Uterus (tissue), 4 donors: ENCODE results near the gene TSC2. TPM values are rescaled to one million over a fixed set of nuclear protein-coding genes. Genes with fewer than 3 reads are reported as not detected.

Experiments used
- DNase-seq, 2 donors: peaks; one replicate each; pipeline ENCODE4 v3.0.0-alpha.2; 2019 to 2020
- H3K27ac ChIP-seq, 2 donors: fragments of 200-600 bp; sonication (generic); 1 replicate in 1 of 2; 2 replicates in 1 of 2; pipeline ENCODE4 v1.5.1; 2016 to 2018
- H3K27me3 ChIP-seq, 2 donors: fragments of 200-600 bp; sonication (generic); one replicate each; pipeline ENCODE4 v1.5.1; 2018 to 2019; ENCODE audit warnings: control low read depth in 1 of 2
- H3K36me3 ChIP-seq, 2 donors: fragments of 200-600 bp; sonication (generic); one replicate each; pipeline ENCODE4 v1.5.1; 2019; ENCODE audit warnings: control low read depth in 1 of 2
- H3K4me1 ChIP-seq, 2 donors: fragments of 200-600 bp; sonication (generic); one replicate each; pipeline ENCODE4 v1.5.1; 2018 to 2019; ENCODE audit warnings: control low read depth in 1 of 2
- H3K4me3 ChIP-seq, 2 donors: fragments of 200-600 bp; sonication (generic); 1 replicate in 1 of 2; 2 replicates in 1 of 2; pipeline ENCODE4 v1.5.1; 2018 to 2019; ENCODE audit warnings: mild to moderate bottlenecking in 1 of 2
- H3K9me3 ChIP-seq, 2 donors: fragments of 200-600 bp; sonication (generic); one replicate each; pipeline ENCODE4 v1.5.1; 2019; ENCODE audit warnings: control low read depth in 1 of 2
- CTCF ChIP-seq, 4 experiments: fragments of 200-600 bp in 2 of 4; fragments of 450-650 bp in 2 of 4; sonication (generic) in 2 of 4; IDR thresholded peaks; one replicate each; pipeline ENCODE4 v1.5.1; 2016 to 2019; ENCODE audit warnings: antibody characterized with exemption in 4 of 4, mild to moderate bottlenecking in 2 of 4, moderate library complexity in 1 of 4
- POLR2A ChIP-seq, 2 donors: fragments of 450-650 bp; IDR thresholded peaks; one replicate each; pipeline ENCODE4 v1.6.1; 2016; ENCODE audit warnings: antibody characterized with exemption in 2 of 2, mild to moderate bottlenecking in 1 of 2, moderate library complexity in 1 of 2
- intact Hi-C: fragments of 100-400 bp; cut with DNase I; formaldehyde crosslinking; loops from one replicate; pipeline ENCODE4 v1.15.1; 2023; ENCODE audit warnings: low total_unique reads
- total RNA-seq, 4 donors: library from RNA; depleted of rRNA in 3 of 4; stranded (reverse); fragments of >200 nt in 3 of 4; gene quantifications; one replicate each; pipeline versions ENCODE4 v1.1.0 to v1.2.4, GENCODE V29; 2014 to 2023
- donor health status: DM: yes; HTN: yes; CAD: no.

The TSC2 gene
- total RNA-seq, 4 donors from 2014 or later: 53.8 to 347 (median 131) TPM

- Histone ChIP-seq H3K9me3 (no peaks in the 10 kb centered on the region), H3K27me3 (no peaks in the 10 kb centered on the region), H3K36me3 (no peaks in the 10 kb centered on the region), H3K4me3 (no peak overlapping the region), H3K27ac (no peak overlapping the region), H3K4me1 (no peaks in the 10 kb centered on the region)
- TF ChIP-seq POLR2A (IDR thresholded peaks at IDR 0.05) (no peak), CTCF (IDR thresholded peaks at IDR 0.05) (no peak)
- intact Hi-C loops: no loop called here
- no peak for DNase-seq
Observed at GRCh38 chr16:2070576-2071453, 23.0 kb downstream of the TSC2 start.

- H3K27ac ChIP-seq: no peak overlapping the region
- no peaks in the 10 kb centered on the region for H3K36me3 ChIP-seq
- intact Hi-C loops: no loop called here
Observed at GRCh38 chr16:2071454-2072202, 23.8 kb downstream of the TSC2 start.

GRCh38 chr16:2072926-2073325 is 25.1 kb downstream of the TSC2 start:
- TF ChIP-seq POLR2A (IDR thresholded peaks at IDR 0.05): no peak
- TF ChIP-seq CTCF (IDR thresholded peaks at IDR 0.05): no peak
- no peak overlapping the region for H3K4me3 ChIP-seq
- H3K27me3 ChIP-seq: no peaks in the 10 kb centered on the region
- no peak overlapping the region for H3K27ac ChIP-seq
- DNase-seq: no peak
- H3K36me3 ChIP-seq: no peaks in the 10 kb centered on the region
- intact Hi-C loops: no loop called here
- no peaks in the 10 kb centered on the region for H3K4me1 ChIP-seq
- no peaks in the 10 kb centered on the region for H3K9me3 ChIP-seq

More at GRCh38 chr16:2071454-2072202, 23.8 kb downstream of the TSC2 start:
- no peaks in the 10 kb centered on the region for H3K27me3 ChIP-seq
- DNase-seq: no peak
- H3K9me3 ChIP-seq: no peaks in the 10 kb centered on the region
- H3K4me1 ChIP-seq: no peaks in the 10 kb centered on the region
- H3K4me3 ChIP-seq: no peak overlapping the region
- TF ChIP-seq POLR2A (IDR thresholded peaks at IDR 0.05): no peak
- no peak for TF ChIP-seq CTCF (IDR thresholded peaks at IDR 0.05)

- no peaks in the 10 kb centered on the region for H3K4me1 ChIP-seq
- DNase-seq: no peak
- TF ChIP-seq CTCF (IDR thresholded peaks at IDR 0.05) (no peak), POLR2A (IDR thresholded peaks at IDR 0.05) (no peak)
- no peaks in the 10 kb centered on the region for H3K9me3 ChIP-seq
- H3K4me3 ChIP-seq: no peak overlapping the region
- H3K27ac ChIP-seq: no peak overlapping the region
- intact Hi-C loops: no loop called here
- no peaks in the 10 kb centered on the region for H3K27me3 ChIP-seq
- H3K36me3 ChIP-seq: no peaks in the 10 kb centered on the region
Observed at GRCh38 chr16:2074071-2074470, 26.3 kb downstream of the TSC2 start.

GRCh38 chr16:2075631-2076030 is 27.8 kb downstream of the TSC2 start:
- H3K4me3 ChIP-seq: no peak overlapping the region
- no peaks in the 10 kb centered on the region for H3K4me1 ChIP-seq
- no peak for DNase-seq
- H3K27ac ChIP-seq: no peak overlapping the region
- no peaks in the 10 kb centered on the region for H3K9me3 ChIP-seq
- intact Hi-C loops: no loop called here
- no peaks in the 10 kb centered on the region for H3K27me3 ChIP-seq
- TF ChIP-seq CTCF (IDR thresholded peaks at IDR 0.05): no peak
- H3K36me3 ChIP-seq: no peaks in the 10 kb centered on the region
